ENCODE measurements around the gene IRF5. TPM values are rescaled to one million over a fixed set of nuclear protein-coding genes. Genes with fewer than 3 reads are reported as not detected.

Gene IRF5
- total RNA-seq, 4 donors from 2014 or later, result 7.6 to 14.5 (median 8.6) TPM

- H3K27me3 ChIP-seq, result no peaks in the 10 kb centered on the region
- no peaks in the 10 kb centered on the region for H3K9me3 ChIP-seq
- H3K36me3 ChIP-seq, result peaks cover 69 to 98% (median 94%) of the 10 kb centered on the region in 4 donors
- H3K4me3 ChIP-seq, result no peak overlapping the region
- no peak overlapping the region for H3K27ac ChIP-seq (replicated peaks in 1 of 4)
- intact Hi-C loops (cut with DNase I), result no loop called here
- H3K4me1 ChIP-seq, result no peaks in the 10 kb centered on the region
- WGBS, result 79% methylated on average over 7 of the region's 7 CpGs
- TF ChIP-seq POLR2AphosphoS5 (IDR thresholded peaks at IDR 0.05) (no peak), POLR2A (IDR thresholded peaks at IDR 0.05; ENCODE audit: low read depth) (no peak), EP300 (IDR thresholded peaks at IDR 0.05) (no peak)
- TF ChIP-seq, protein P1, sequence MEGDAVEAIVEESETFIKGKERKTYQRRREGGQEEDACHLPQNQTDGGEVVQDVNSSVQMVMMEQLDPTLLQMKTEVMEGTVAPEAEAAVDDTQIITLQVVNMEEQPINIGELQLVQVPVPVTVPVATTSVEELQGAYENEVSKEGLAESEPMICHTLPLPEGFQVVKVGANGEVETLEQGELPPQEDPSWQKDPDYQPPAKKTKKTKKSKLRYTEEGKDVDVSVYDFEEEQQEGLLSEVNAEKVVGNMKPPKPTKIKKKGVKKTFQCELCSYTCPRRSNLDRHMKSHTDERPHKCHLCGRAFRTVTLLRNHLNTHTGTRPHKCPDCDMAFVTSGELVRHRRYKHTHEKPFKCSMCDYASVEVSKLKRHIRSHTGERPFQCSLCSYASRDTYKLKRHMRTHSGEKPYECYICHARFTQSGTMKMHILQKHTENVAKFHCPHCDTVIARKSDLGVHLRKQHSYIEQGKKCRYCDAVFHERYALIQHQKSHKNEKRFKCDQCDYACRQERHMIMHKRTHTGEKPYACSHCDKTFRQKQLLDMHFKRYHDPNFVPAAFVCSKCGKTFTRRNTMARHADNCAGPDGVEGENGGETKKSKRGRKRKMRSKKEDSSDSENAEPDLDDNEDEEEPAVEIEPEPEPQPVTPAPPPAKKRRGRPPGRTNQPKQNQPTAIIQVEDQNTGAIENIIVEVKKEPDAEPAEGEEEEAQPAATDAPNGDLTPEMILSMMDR (IDR thresholded peaks at IDR 0.05), result no peak
- DNase-seq (ENCODE audit: extremely low spot score), result no peak
These were observed 36.7 kb downstream of the IRF5 start for GRCh38 chr7:128974241-128974934.

DNA sequence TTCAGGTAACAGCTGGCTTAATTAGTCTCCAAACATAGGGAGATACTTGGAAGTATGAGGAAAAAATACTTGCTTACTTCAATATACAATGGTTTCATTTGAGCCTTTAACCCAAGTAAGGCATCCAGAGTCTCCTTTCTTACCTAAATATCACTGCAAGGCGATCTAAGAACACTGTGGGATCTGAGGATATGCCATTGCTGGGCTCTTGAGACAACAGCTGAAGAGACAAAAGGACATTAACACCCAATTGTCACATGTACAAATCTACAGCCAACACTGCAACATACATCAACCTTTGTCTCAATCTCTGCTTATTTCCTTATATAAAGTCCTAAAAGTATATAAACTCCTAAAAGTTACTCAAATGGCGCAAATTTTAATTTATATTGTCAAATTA, 44.4 kb downstream of the IRF5 start:
- no peak overlapping the region for H3K27ac ChIP-seq (replicated peaks in 1 of 4)
- H3K9me3 ChIP-seq, result no peaks in the 10 kb centered on the region
- H3K36me3 ChIP-seq, result peaks cover 56 to 97% (median 87%) of the 10 kb centered on the region in 4 donors
- intact Hi-C loops (cut with DNase I), result no loop called here
- H3K4me1 ChIP-seq, result no peaks in the 10 kb centered on the region
- TF ChIP-seq POLR2AphosphoS5 (IDR thresholded peaks at IDR 0.05) (no peak), EP300 (IDR thresholded peaks at IDR 0.05) (no peak), POLR2A (IDR thresholded peaks at IDR 0.05; ENCODE audit: low read depth) (no peak)
- TF ChIP-seq, protein P1 (IDR thresholded peaks at IDR 0.05), result no peak
- no peak overlapping the region for H3K4me3 ChIP-seq
- no peaks in the 10 kb centered on the region for H3K27me3 ChIP-seq
- WGBS, result 100% methylated on average over 2 of the region's 2 CpGs
- DNase-seq (ENCODE audit: extremely low spot score), result no peak

GRCh38 chr7:128985660-128986059, 47.9 kb downstream of the IRF5 start:
- no peak for DNase-seq (ENCODE audit: extremely low spot score)
- H3K36me3 ChIP-seq, result peaks cover 38 to 97% (median 85%) of the 10 kb centered on the region in 4 donors
- H3K4me3 ChIP-seq, result no peak overlapping the region
- intact Hi-C loops (cut with DNase I), result no loop called here
- H3K4me1 ChIP-seq, result no peaks in the 10 kb centered on the region
- H3K27ac ChIP-seq (replicated peaks in 1 of 4), result no peak overlapping the region
- no peaks in the 10 kb centered on the region for H3K27me3 ChIP-seq
- TF ChIP-seq EP300 (IDR thresholded peaks at IDR 0.05) (no peak), POLR2A (IDR thresholded peaks at IDR 0.05; ENCODE audit: low read depth) (no peak), POLR2AphosphoS5 (IDR thresholded peaks at IDR 0.05) (no peak)
- TF ChIP-seq, protein P1 (IDR thresholded peaks at IDR 0.05), result no peak
- H3K9me3 ChIP-seq, result no peaks in the 10 kb centered on the region

GRCh38 chr7:128986609-128987008, 48.9 kb downstream of the IRF5 start:
- Histone ChIP-seq H3K9me3 (no peaks in the 10 kb centered on the region), H3K27me3 (no peaks in the 10 kb centered on the region), H3K36me3 (peaks cover 34 to 97% (median 84%) of the 10 kb centered on the region in 4 donors), H3K4me1 (no peaks in the 10 kb centered on the region), H3K4me3 (no peak overlapping the region), H3K27ac (replicated peaks in 1 of 4) (no peak overlapping the region)
- intact Hi-C loops (cut with DNase I), result no loop called here
- no peak for DNase-seq (ENCODE audit: extremely low spot score)
- WGBS, result 84% methylated on average over 3 of the region's 3 CpGs
- TF ChIP-seq POLR2A (IDR thresholded peaks at IDR 0.05; ENCODE audit: low read depth), result no peak
- TF ChIP-seq EP300 (IDR thresholded peaks at IDR 0.05), result no peak
- TF ChIP-seq, protein P1 (IDR thresholded peaks at IDR 0.05), result no peak
- no peak for TF ChIP-seq POLR2AphosphoS5 (IDR thresholded peaks at IDR 0.05)

GRCh38 chr7:128988372-128988771, 50.6 kb downstream of the IRF5 start:
- Histone ChIP-seq H3K36me3 (peaks cover 20 to 88% (median 74%) of the 10 kb centered on the region in 4 donors), H3K4me1 (no peaks in the 10 kb centered on the region), H3K27me3 (no peaks in the 10 kb centered on the region), H3K4me3 (no peak overlapping the region), H3K27ac (replicated peaks in 1 of 4) (no peak overlapping the region), H3K9me3 (no peaks in the 10 kb centered on the region)
- no peak for TF ChIP-seq POLR2A (IDR thresholded peaks at IDR 0.05; ENCODE audit: low read depth)
- no peak for TF ChIP-seq EP300 (IDR thresholded peaks at IDR 0.05)
- no peak for DNase-seq (ENCODE audit: extremely low spot score)
- intact Hi-C loops (cut with DNase I), result no loop called here
